Endothelial cell of umbilical vein (primary cell): ENCODE measurements around the gene HHIP. TPM values are rescaled to one million over a fixed set of nuclear protein-coding genes. Genes with fewer than 3 reads are reported as not detected.

Experiments used
- BruUV-seq: library from RNA; stranded (reverse); fragments of 400-500 nt; replicated peaks from 2 replicates; lab custom pipeline; 2021; lab: Mats Ljungman, UMichigan
- CTCF ChIA-PET: fragments of 300-600, 350-600 bp; sonication (Branson Sonifier 250); formaldehyde crosslinking; loops from one replicate; lab custom pipeline; 2021; ENCODE audit warnings: antibody characterized with exemption, inconsistent platforms; lab: Charles Lee
- POLR2A ChIA-PET: fragments of 300-600, 350-600 bp; sonication (Branson Sonifier 250); formaldehyde crosslinking; loops from one replicate; lab custom pipeline; 2021; ENCODE audit warnings: antibody characterized with exemption, inconsistent platforms; lab: Charles Lee
- DNase-seq: peaks from one replicate; pipeline ENCODE4 v3.0.0-alpha.2; 2011; ENCODE audit warnings: low read depth, low spot score
- FAIRE-seq: peaks from 2 replicates; lab custom pipeline; 2011; peaks lifted over from hg19 to GRCh38; lab: Jason Lieb, UNC
- H2AFZ ChIP-seq: 2 replicates; pipeline ENCODE4 v1.6.0; 2012; ENCODE audit warnings: low read depth, low read length, control low read depth, inconsistent platforms
- H3K27ac ChIP-seq: 2 replicates; pipeline ENCODE4 v1.5.1; 2011; ENCODE audit warnings: low read depth, mild to moderate bottlenecking, control low read depth, low read length, moderate library complexity; ENCODE audit not compliant: insufficient read depth
- H3K27me3 ChIP-seq, 2 experiments: 2 replicates each; pipeline versions ENCODE4 v1.6.0 to v1.6.1; 2011; ENCODE audit warnings: low read length in 2 of 2, mixed read lengths in 1 of 2; ENCODE audit not compliant: control insufficient read depth in 2 of 2, insufficient read depth in 2 of 2
- H3K36me3 ChIP-seq, 2 experiments: 2 replicates in 1 of 2; 3 replicates in 1 of 2; pipeline ENCODE4 v1.5.1; 2011; ENCODE audit warnings: low read length in 2 of 2, mild to moderate bottlenecking in 1 of 2, moderate library complexity in 1 of 2; ENCODE audit not compliant: control insufficient read depth in 2 of 2, insufficient read depth in 2 of 2; ENCODE audit errors: extremely low read depth in 1 of 2
- H3K4me1 ChIP-seq: 3 replicates; pipeline ENCODE4 v1.5.1; 2011; ENCODE audit warnings: mild to moderate bottlenecking, low read length; ENCODE audit not compliant: control insufficient read depth, insufficient read depth; ENCODE audit errors: extremely low read depth
- H3K4me2 ChIP-seq: 2 replicates; pipeline ENCODE4 v1.6.1; 2011; ENCODE audit warnings: low read length, control low read depth, mixed read lengths; ENCODE audit not compliant: insufficient read depth
- H3K4me3 ChIP-seq, 3 experiments: fragments of 200-600 bp in 1 of 3; sonication (generic), shearing (Covaris generic) in 1 of 3; replicated peaks in 1 of 3; 2 replicates each; pipeline ENCODE4 v1.5.1; 2011 to 2016; ENCODE audit warnings: control low read depth in 3 of 3, low read length in 3 of 3, mild to moderate bottlenecking in 2 of 3, inconsistent platforms in 1 of 3, low read depth in 1 of 3, moderate library complexity in 1 of 3; ENCODE audit not compliant: insufficient read depth in 1 of 3
- H3K79me2 ChIP-seq: 2 replicates; pipeline ENCODE4 v1.6.0; 2012; ENCODE audit warnings: low read length, inconsistent platforms; ENCODE audit not compliant: control insufficient read depth, insufficient read depth
- H3K9ac ChIP-seq: replicated peaks from 2 replicates; pipeline ENCODE3; 2011; ENCODE audit warnings: low read length, control low read depth; ENCODE audit not compliant: insufficient read depth; ENCODE audit errors: extremely low read depth
- H3K9me1 ChIP-seq: replicated peaks from 3 replicates; pipeline ENCODE4 v1.6.0; 2011; ENCODE audit warnings: mild to moderate bottlenecking, low read length; ENCODE audit not compliant: control insufficient read depth, insufficient read depth; ENCODE audit errors: extremely low read depth
- H3K9me3 ChIP-seq: replicated peaks from 2 replicates; pipeline ENCODE4 v1.5.1; 2012; ENCODE audit warnings: low read length, inconsistent platforms; ENCODE audit not compliant: control insufficient read depth, insufficient read depth
- H4K20me1 ChIP-seq: replicated peaks from 2 replicates; pipeline ENCODE3; 2011; ENCODE audit warnings: mild to moderate bottlenecking, low read length; ENCODE audit not compliant: control insufficient read depth, insufficient read depth; ENCODE audit errors: extremely low read depth
- EZH2 ChIP-seq: IDR thresholded peaks from 2 replicates; pipeline ENCODE4 v1.6.1; 2012; ENCODE audit warnings: borderline replicate concordance, low read depth, mild to moderate bottlenecking, moderate library complexity, low read length, inconsistent platforms; ENCODE audit not compliant: severe bottlenecking
- FOS ChIP-seq: IDR thresholded peaks from 2 replicates; pipeline ENCODE4 v1.6.1; 2011; ENCODE audit warnings: mild to moderate bottlenecking, low read length, moderate library complexity, borderline replicate concordance; ENCODE audit not compliant: insufficient read depth
- JUN ChIP-seq: IDR thresholded peaks from 2 replicates; pipeline ENCODE4 v1.6.1; 2011; ENCODE audit warnings: borderline replicate concordance, low read depth; ENCODE audit not compliant: insufficient read length, insufficient read depth
- MYC ChIP-seq: IDR thresholded peaks from one replicate; pipeline ENCODE4 v1.6.1; 2011; ENCODE audit warnings: mild to moderate bottlenecking, low read depth, low read length
- POLR2A ChIP-seq: IDR thresholded peaks from 2 replicates; pipeline ENCODE4 v1.6.1; 2012; ENCODE audit warnings: low read depth, mild to moderate bottlenecking, control low read depth, low read length
- dilution Hi-C: fragments of 300-500 bp; cut with MboI; formaldehyde crosslinking; loops from one replicate; pipeline ENCODE4 v1.15.0; 2019; ENCODE audit warnings: low sequenced_read_pairs; ENCODE audit not compliant: extremely low pct_ligation_motif_present
- intact Hi-C: fragments of 100-400 bp; cut with micrococcal nuclease; formaldehyde crosslinking; loops from one replicate; pipeline ENCODE4 v1.10.0; 2022
- polyA plus RNA-seq, 4 experiments: library from polyadenylated mRNA; depleted of rRNA in 3 of 4; stranded (reverse) in 3 of 4; unstranded in 1 of 4; fragments of >200 nt; gene quantifications; 2 replicates each; pipeline versions ENCODE4 v1.2.1 to v1.2.3, GENCODE V29; 2011 to 2012; ENCODE audit warnings: missing spikeins in 1 of 4
- total RNA-seq: library from RNA; stranded (reverse); gene quantifications from 2 replicates; pipeline ENCODE4 v1.2.3, GENCODE V29; 2021
- TF ChIP-seq, protein P1 (sequence below): IDR thresholded peaks from 2 replicates; pipeline ENCODE4 v1.6.1; 2011; ENCODE audit not compliant: insufficient read depth, insufficient read length

The HHIP gene
- total and polyA plus RNA-seq, 2 donors (not counting 3 experiments of a cell fraction or from before 2014, with no cell fraction given), result 239 to 971 TPM

DNA sequence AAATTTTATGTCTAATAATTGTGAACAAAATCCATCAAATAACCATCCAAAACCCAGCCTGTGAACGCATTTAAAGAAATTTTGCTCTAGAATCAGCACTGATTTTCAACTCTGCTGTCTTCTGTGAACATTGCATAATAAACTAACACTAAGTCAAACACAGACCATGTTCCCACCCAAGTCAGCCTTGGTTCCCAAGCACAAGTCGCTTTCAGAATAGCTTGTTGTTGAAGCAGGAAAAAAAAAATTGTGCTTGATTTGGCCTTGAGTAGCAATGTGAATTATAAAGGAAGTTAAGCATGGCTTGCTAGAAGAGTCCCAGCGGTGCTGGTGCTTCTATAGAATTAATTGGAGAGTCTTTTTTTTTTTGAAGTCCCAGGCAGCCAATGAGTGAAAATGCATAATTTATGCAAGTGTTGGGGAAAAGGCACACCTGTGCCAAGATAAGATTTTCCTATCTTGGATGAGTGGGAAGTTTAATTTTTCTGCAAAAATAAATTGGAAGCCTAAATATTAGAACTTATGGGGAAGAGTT is 42.1 kb downstream of the HHIP start:
- H3K9me3 ChIP-seq, result no peaks in the 10 kb centered on the region
- intact Hi-C loops, result no loop called here
- no peak overlapping the region for H2AFZ ChIP-seq
- H3K27me3 ChIP-seq, result no peaks in the 10 kb centered on the region
- no peak overlapping the region for H3K4me3 ChIP-seq
- H3K27ac ChIP-seq, result no peak overlapping the region
- H3K9ac ChIP-seq, result no peak overlapping the region
- DNase-seq (no peak), FAIRE-seq (no peak)
- H3K36me3 ChIP-seq, result peaks cover 15 to 79% of the 10 kb centered on the region in 2 experiments
- H3K4me2 ChIP-seq, result no peak overlapping the region
- ChIA-PET CTCF (interaction anchor here (0.8 kb wide), 1 partner anchor 15 kb away, joined by 4 read pairs; no protein-coding TSS in a partner anchor), POLR2A (no interaction called here)
- TF ChIP-seq FOS, result no peak
- no peak for TF ChIP-seq MYC
- TF ChIP-seq EZH2, result no peak
- TF ChIP-seq POLR2A, result no peak
- TF ChIP-seq, protein P1, sequence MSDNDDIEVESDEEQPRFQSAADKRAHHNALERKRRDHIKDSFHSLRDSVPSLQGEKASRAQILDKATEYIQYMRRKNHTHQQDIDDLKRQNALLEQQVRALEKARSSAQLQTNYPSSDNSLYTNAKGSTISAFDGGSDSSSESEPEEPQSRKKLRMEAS, result no peak
- peaks cover 90% of the 10 kb centered on the region for H3K79me2 ChIP-seq
- peaks cover 9% of the 10 kb centered on the region for H4K20me1 ChIP-seq
- dilution Hi-C loops, result no loop called here
- BruUV-seq, result no TSS peak
- H3K4me1 ChIP-seq, result peaks cover 39% of the 10 kb centered on the region
- H3K9me1 ChIP-seq, result no peaks in the 10 kb centered on the region

DNA sequence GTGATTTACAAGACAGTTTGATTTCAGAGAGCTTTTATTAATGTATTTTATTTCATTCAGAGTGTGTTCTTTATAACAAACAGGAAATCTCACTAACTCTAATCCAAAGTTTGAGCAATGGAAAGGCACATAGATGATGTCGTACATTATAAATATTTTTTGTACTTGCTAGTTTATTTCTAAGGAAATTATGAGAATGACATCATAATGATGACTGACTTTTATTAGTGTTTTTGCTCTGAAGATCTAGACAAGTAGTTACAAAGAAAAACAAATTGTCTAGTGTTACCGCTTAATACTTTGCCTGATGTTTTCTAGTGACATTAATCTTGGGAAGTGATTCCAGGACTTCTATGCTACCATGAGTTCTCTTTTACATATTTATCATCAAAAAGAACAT is 43.2 kb downstream of the HHIP start:
- intact Hi-C loops (no loop called here), dilution Hi-C loops (no loop called here)
- DNase-seq (no peak), FAIRE-seq (no peak)
- Histone ChIP-seq H3K27me3 (no peaks in the 10 kb centered on the region), H3K27ac (no peak overlapping the region), H3K9me1 (no peaks in the 10 kb centered on the region), H3K4me2 (no peak overlapping the region), H3K9ac (no peak overlapping the region), H3K4me3 (no peak overlapping the region), H3K36me3 (peaks cover 12 to 76% of the 10 kb centered on the region in 2 experiments), H3K4me1 (peaks cover 44% of the 10 kb centered on the region), H4K20me1 (peaks cover 9% of the 10 kb centered on the region), H3K79me2 (peaks cover 87% of the 10 kb centered on the region), H2AFZ (no peak overlapping the region), H3K9me3 (no peaks in the 10 kb centered on the region)
- no TSS peak for BruUV-seq
- TF ChIP-seq MYC (no peak), JUN (peak; percentile 2)
- ChIA-PET POLR2A (no interaction called here), CTCF (no interaction called here)
